Hepatocyte (in vitro differentiated cells): ENCODE data around the gene EEF1E1. TPM values are rescaled to one million over a fixed set of nuclear protein-coding genes. Genes with fewer than 3 reads are reported as not detected.

ENCODE experiments used
- DNase-seq: peaks from one replicate; pipeline ENCODE4 v3.0.0-alpha.2; 2016; ENCODE audit warnings: low spot score
- H2AFZ ChIP-seq: fragments of 200-600 bp; sonication (generic); 2 replicates; pipeline ENCODE4 v1.6.0; 2016; ENCODE audit warnings: antibody characterized with exemption, mild to moderate bottlenecking
- H3K27ac ChIP-seq: fragments of 200-600 bp; sonication (generic); 2 replicates; pipeline ENCODE4 v1.5.1; 2016; ENCODE audit warnings: mild to moderate bottlenecking
- H3K27me3 ChIP-seq: fragments of 200-600 bp; sonication (generic); 2 replicates; pipeline ENCODE4 v1.6.1; 2016
- H3K36me3 ChIP-seq: fragments of 200-600 bp; sonication (generic); replicated peaks from 2 replicates; pipeline ENCODE4 v1.5.1; 2016; ENCODE audit warnings: low read depth; ENCODE audit not compliant: insufficient read depth
- H3K4me1 ChIP-seq: fragments of 200-600 bp; sonication (generic); 2 replicates; pipeline ENCODE4 v1.5.1; 2016; ENCODE audit warnings: mild to moderate bottlenecking, moderate library complexity; ENCODE audit not compliant: insufficient read depth
- H3K4me2 ChIP-seq: fragments of 200-600 bp; sonication (generic); 2 replicates; pipeline ENCODE4 v1.6.0; 2016
- H3K4me3 ChIP-seq: fragments of 200-600 bp; sonication (generic); 2 replicates; pipeline ENCODE4 v1.5.1; 2016; ENCODE audit warnings: mild to moderate bottlenecking
- H3K79me2 ChIP-seq: fragments of 200-600 bp; sonication (generic); 2 replicates; pipeline ENCODE4 v1.6.0; 2017; ENCODE audit warnings: mild to moderate bottlenecking
- H3K9me2 ChIP-seq: fragments of 200-600 bp; sonication (generic); replicated peaks from 2 replicates; pipeline ENCODE4 v1.6.0; 2017; ENCODE audit warnings: mild to moderate bottlenecking; ENCODE audit not compliant: insufficient read depth
- H3K9me3 ChIP-seq: fragments of 200-600 bp; sonication (generic); 2 replicates; pipeline ENCODE4 v1.5.1; 2016; ENCODE audit warnings: low read depth, mild to moderate bottlenecking
- H4K20me1 ChIP-seq: fragments of 200-600 bp; sonication (generic); 2 replicates; pipeline ENCODE4 v1.6.0; 2016; ENCODE audit warnings: mild to moderate bottlenecking; ENCODE audit not compliant: insufficient read depth, poor library complexity, severe bottlenecking
- CTCF ChIP-seq: fragments of 200-600 bp; sonication (generic); IDR thresholded peaks from 2 replicates; pipeline ENCODE4 v1.5.1; 2016; ENCODE audit warnings: antibody characterized with exemption, mild to moderate bottlenecking; ENCODE audit not compliant: poor library complexity
- EZH2 ChIP-seq: fragments of 200-600 bp; sonication (generic); IDR thresholded peaks from 2 replicates; pipeline ENCODE4 v1.6.1; 2016; ENCODE audit warnings: antibody characterized with exemption, mild to moderate bottlenecking, borderline replicate concordance
- EZH2phosphoT487 ChIP-seq: fragments of 200-600 bp; sonication (generic); IDR thresholded peaks from one replicate; pipeline ENCODE4 v1.6.1; 2018; ENCODE audit warnings: antibody characterized with exemption, mild to moderate bottlenecking, low read depth, moderate library complexity; ENCODE audit not compliant: unreplicated experiment, severe bottlenecking
- WGBS: methylation state at CpG from one replicate; pipeline ENCODE4 v1.1.6; 2016; ENCODE audit warnings: low lambda C conversion rate; ENCODE audit errors: missing lambda C conversion rate; 5-methylcytosine and 5-hydroxymethylcytosine counted together
- polyA plus RNA-seq: library from polyadenylated mRNA; unstranded; fragments of >200 nt; fragmentation: Nextera tagmentation; extraction: Ambion mirVana; gene quantifications from 2 replicates; pipeline ENCODE4 v1.2.1, GENCODE V29; 2016
- total RNA-seq: library from RNA; depleted of rRNA; stranded (reverse); fragments of >200 nt; gene quantifications from 2 replicates; pipeline ENCODE4 v1.2.3, GENCODE V29; 2014

The EEF1E1 gene
- total and polyA plus RNA-seq, 2 experiments from 2014 or later = 47.8 to 63.4 TPM

- TF ChIP-seq EZH2phosphoT487 = no peak
- TF ChIP-seq EZH2 = no peak
- TF ChIP-seq CTCF = no peak
- H3K79me2 ChIP-seq = peaks cover 2% of the 10 kb centered on the region
- peak; percentile 24 for DNase-seq
- H2AFZ ChIP-seq = no peak overlapping the region
- no peaks in the 10 kb centered on the region for H3K27me3 ChIP-seq
- H3K4me3 ChIP-seq = no peak overlapping the region
- no peaks in the 10 kb centered on the region for H3K9me2 ChIP-seq
- H3K9me3 ChIP-seq = no peaks in the 10 kb centered on the region
- no peaks in the 10 kb centered on the region for H3K36me3 ChIP-seq
- H3K27ac ChIP-seq = peak overlapping the region; percentile 68
- H3K4me1 ChIP-seq = peaks cover 20% of the 10 kb centered on the region
- 51% methylated on average over 4 of the region's 4 CpGs for WGBS
- no peaks in the 10 kb centered on the region for H4K20me1 ChIP-seq
- H3K4me2 ChIP-seq = peak overlapping the region; percentile 38
Measured at GRCh38 chr6:8080362-8081151, 21.8 kb downstream of the EEF1E1 start.

GRCh38 chr6:8079126-8079525 is 23.2 kb downstream of the EEF1E1 start:
- TF ChIP-seq EZH2 (no peak), CTCF (no peak), EZH2phosphoT487 (no peak)
- Histone ChIP-seq H2AFZ (no peak overlapping the region), H3K9me2 (no peaks in the 10 kb centered on the region), H3K4me2 (no peak overlapping the region), H3K36me3 (no peaks in the 10 kb centered on the region), H3K27me3 (no peaks in the 10 kb centered on the region), H3K27ac (peak overlapping the region; percentile 68), H4K20me1 (no peaks in the 10 kb centered on the region), H3K4me1 (peaks cover 13% of the 10 kb centered on the region), H3K4me3 (no peak overlapping the region), H3K79me2 (peaks cover 2% of the 10 kb centered on the region), H3K9me3 (no peaks in the 10 kb centered on the region)
- DNase-seq = no peak
- 82% methylated on average over 2 of the region's 2 CpGs for WGBS

- no peak overlapping the region for H3K4me2 ChIP-seq
- WGBS = 100% methylated on average over 2 of the region's 2 CpGs
Measured at GRCh38 chr6:8077991-8078390, 24.4 kb downstream of the EEF1E1 start.

More at GRCh38 chr6:8077991-8078390, 24.4 kb downstream of the EEF1E1 start:
- Histone ChIP-seq H3K9me3 (no peaks in the 10 kb centered on the region), H3K4me1 (peaks cover 10% of the 10 kb centered on the region), H2AFZ (no peak overlapping the region), H3K27me3 (no peaks in the 10 kb centered on the region), H3K9me2 (no peaks in the 10 kb centered on the region), H3K4me3 (no peak overlapping the region), H3K27ac (no peak overlapping the region), H3K36me3 (no peaks in the 10 kb centered on the region), H4K20me1 (no peaks in the 10 kb centered on the region), H3K79me2 (peaks cover 2% of the 10 kb centered on the region)
- no peak for TF ChIP-seq CTCF
- no peak for TF ChIP-seq EZH2
- TF ChIP-seq EZH2phosphoT487 = no peak
- no peak for DNase-seq
